Retinal pigment epithelial cell (primary cell): ENCODE measurements around the gene MED12L.

ENCODE experiments used
- DNase-seq: peaks from one replicate; pipeline ENCODE4 v3.0.0-alpha.2; 2010; ENCODE audit warnings: low read depth
- H3K4me3 ChIP-seq: 2 replicates; pipeline ENCODE4 v1.5.1; 2011; ENCODE audit warnings: mild to moderate bottlenecking, low read length, control low read depth, moderate library complexity
- TF ChIP-seq, protein P1 (sequence below): conservative IDR thresholded peaks from 2 replicates; pipeline ENCODE4 v1.5.1; 2011; ENCODE audit warnings: low read depth, low read length, control low read depth, inconsistent platforms

Gene MED12L

DNA sequence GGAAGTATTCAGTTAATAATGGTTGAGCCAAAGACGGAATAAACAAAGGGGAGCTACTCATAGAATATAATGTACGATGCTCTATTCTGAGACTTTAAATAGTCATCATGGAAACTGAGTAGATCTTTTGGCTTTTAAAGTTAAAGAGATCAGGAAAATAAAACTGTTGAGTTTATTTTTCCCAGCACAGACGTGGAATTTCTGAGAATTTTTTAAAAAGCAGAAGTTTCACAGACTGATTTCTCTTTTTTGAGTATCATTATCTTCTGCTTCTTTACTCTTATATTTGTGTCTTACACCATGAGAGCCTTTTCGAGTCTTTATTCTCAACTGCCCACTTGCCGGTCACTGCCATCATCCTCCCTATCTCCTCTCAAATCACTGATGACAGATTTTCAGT is 179.7 kb downstream of the MED12L start:
- H3K4me3 ChIP-seq, result no peak overlapping the region
- TF ChIP-seq, protein P1, sequence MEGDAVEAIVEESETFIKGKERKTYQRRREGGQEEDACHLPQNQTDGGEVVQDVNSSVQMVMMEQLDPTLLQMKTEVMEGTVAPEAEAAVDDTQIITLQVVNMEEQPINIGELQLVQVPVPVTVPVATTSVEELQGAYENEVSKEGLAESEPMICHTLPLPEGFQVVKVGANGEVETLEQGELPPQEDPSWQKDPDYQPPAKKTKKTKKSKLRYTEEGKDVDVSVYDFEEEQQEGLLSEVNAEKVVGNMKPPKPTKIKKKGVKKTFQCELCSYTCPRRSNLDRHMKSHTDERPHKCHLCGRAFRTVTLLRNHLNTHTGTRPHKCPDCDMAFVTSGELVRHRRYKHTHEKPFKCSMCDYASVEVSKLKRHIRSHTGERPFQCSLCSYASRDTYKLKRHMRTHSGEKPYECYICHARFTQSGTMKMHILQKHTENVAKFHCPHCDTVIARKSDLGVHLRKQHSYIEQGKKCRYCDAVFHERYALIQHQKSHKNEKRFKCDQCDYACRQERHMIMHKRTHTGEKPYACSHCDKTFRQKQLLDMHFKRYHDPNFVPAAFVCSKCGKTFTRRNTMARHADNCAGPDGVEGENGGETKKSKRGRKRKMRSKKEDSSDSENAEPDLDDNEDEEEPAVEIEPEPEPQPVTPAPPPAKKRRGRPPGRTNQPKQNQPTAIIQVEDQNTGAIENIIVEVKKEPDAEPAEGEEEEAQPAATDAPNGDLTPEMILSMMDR, result no peak
- DNase-seq, result no peak

DNA sequence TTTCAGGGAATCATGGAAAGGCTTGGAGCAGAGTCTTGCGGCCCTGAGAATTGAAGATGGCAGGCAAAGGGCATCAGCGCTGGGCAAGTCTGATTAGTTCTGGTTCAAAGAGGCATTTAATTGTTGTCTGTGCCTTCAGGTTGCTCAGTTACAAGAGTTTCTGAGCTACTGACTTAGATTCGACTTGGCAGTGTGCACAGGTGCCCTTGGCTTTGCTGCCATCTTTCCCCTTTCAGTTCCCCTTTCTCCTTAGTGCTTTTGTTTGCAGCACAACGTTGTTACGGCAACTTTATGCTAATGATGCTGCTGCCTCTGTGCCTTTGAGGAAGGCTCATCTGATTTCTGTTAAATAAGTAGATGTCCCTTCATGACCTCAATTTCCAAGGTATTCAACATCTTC is 180.4 kb downstream of the MED12L start:
- no peak overlapping the region for H3K4me3 ChIP-seq
- no peak for DNase-seq
- TF ChIP-seq, protein P1, result no peak

- no peak overlapping the region for H3K4me3 ChIP-seq
- TF ChIP-seq, protein P1, result no peak
- no peak for DNase-seq
These were observed 181.6 kb downstream of the MED12L start for GRCh38 chr3:151267066-151267465.

DNA sequence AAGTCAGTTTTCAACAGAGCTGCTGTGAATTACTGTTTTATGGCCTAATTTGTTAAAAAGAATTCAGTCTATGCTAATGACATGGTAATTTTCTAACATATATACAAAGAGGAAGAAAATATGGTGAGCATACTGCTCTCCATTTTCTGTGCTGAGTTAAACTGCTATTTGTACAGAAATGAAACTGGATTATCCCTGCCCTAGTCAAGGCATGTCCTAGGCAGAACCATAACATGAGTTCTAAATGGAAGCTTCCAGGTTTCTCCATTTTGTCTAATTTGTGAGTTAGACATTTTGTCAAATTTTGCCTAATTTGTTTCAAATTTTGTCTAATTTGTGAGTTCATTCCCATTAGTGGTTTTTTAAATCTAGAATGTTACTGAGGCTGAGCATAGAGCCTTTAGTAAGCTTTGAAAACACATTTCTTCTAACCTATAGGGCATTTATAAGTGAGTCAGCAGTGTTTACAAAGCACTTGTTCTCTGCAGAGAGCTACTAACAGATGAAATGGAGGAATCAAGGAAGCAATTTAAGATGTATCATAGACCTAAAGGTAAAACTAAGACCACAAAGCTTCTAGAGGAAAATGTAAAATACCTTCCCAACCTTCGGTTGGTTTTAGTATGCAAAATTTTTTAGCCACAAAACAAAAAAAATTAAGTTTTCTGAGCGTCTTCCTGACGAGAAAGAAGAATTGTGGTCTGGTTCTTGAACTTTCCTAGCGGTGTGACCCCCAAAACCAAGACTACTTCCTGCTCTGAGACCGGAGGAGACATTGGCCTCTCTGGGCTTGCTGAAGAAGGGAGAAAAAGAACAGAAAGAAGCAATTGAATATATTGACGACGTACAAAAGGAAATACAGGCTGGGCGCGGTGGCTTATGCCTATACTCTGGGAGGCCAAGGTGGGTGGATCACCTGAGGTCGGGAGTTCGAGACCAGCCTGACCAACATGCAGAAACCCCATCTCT is 183.1 kb downstream of the MED12L start:
- DNase-seq, result no peak
- no peak overlapping the region for H3K4me3 ChIP-seq
- TF ChIP-seq, protein P1, result no peak

DNA sequence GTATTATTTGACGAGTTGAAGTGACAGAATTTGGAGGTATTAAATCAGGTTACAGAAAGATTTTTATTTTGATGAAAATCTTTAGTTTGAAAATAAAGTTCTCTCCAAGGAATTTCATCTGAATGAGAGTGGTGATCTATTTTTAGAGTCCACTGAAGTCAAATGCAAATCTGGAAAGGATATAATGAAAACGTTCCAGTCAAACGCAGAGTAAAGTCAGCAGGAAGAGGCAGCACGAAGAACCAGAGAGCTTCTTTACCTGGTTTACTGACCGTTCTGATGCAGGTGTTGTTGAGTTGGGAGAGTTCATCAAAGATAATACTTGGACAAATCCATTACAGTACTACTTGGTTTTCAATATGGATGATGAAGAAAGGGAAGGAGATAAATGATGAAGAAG is 184.2 kb downstream of the MED12L start:
- H3K4me3 ChIP-seq, result no peak overlapping the region
- no peak for DNase-seq
- TF ChIP-seq, protein P1, result no peak

- no peak overlapping the region for H3K4me3 ChIP-seq
- TF ChIP-seq, protein P1, result no peak
- no peak for DNase-seq
These were observed 189.6 kb downstream of the MED12L start for GRCh38 chr3:151275091-151275490.

GRCh38 chr3:151276038-151276686 is 190.7 kb downstream of the MED12L start:
- DNase-seq, result no peak
- TF ChIP-seq, protein P1, result no peak
- no peak overlapping the region for H3K4me3 ChIP-seq
